GM08714 (cell line): ENCODE data around the gene DIAPH2.

Experiments
- H3K4me3 ChIP-seq: fragments of 200-500 bp; sonication (Bioruptor generic); 2 replicates; pipeline ENCODE4 v1.5.1; 2014; ENCODE audit warnings: mild to moderate bottlenecking, low read length, inconsistent platforms
- ZNF274 ChIP-seq: IDR thresholded peaks from 2 replicates; pipeline ENCODE4 v1.6.1; 2012; ENCODE audit warnings: mild to moderate bottlenecking, low read depth, low read length

The DIAPH2 gene

GRCh38 chrX:96906741-96907140, 222.1 kb downstream of the DIAPH2 start:
- H3K4me3 ChIP-seq: no peak overlapping the region
- no peak for TF ChIP-seq ZNF274

- no peak overlapping the region for H3K4me3 ChIP-seq
- TF ChIP-seq ZNF274: no peak
These were observed 223.1 kb downstream of the DIAPH2 start for GRCh38 chrX:96907516-96908272.

DNA sequence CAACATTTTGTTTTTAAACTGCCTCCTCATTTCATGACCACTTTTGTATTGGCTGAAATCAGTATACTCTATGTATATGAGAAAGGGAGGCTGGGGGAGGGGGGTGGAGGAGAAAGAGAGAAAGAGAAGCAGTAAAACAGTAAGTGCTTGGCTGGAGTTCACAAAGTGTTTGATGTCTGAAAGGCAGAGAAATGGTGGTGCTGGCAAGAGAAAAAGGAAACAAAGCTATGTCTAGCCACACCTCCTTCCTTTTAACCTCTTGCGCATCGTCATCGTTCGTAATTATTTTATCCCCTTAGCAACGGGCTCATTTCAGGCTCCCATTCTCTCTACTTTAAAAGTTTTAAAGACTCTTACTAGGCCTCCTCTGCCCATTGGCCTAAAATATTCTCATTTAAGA, 224.6 kb downstream of the DIAPH2 start:
- TF ChIP-seq ZNF274: no peak
- no peak overlapping the region for H3K4me3 ChIP-seq

- no peak for TF ChIP-seq ZNF274
- H3K4me3 ChIP-seq: no peak overlapping the region
These were observed 234.2 kb downstream of the DIAPH2 start for GRCh38 chrX:96918864-96919263.

DNA sequence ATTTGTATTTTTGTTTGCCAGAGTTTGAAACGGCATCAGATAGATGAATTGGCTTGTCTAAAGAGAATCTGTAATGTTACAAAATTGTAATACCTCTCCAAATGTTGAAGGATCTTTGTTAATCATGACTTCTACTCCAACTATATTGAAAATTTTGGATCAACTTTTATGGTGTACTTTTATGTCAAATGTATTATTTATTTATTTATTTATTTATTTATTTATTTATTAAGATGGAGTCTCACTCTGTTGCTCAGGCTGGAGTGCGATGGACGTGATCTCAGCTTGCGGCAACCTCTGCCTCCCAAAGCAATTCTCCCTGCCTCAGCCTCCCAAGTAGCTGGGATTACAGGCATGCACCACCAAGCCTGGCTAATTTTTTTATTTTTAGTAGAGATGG, 235.0 kb downstream of the DIAPH2 start:
- no peak for TF ChIP-seq ZNF274
- no peak overlapping the region for H3K4me3 ChIP-seq

DNA sequence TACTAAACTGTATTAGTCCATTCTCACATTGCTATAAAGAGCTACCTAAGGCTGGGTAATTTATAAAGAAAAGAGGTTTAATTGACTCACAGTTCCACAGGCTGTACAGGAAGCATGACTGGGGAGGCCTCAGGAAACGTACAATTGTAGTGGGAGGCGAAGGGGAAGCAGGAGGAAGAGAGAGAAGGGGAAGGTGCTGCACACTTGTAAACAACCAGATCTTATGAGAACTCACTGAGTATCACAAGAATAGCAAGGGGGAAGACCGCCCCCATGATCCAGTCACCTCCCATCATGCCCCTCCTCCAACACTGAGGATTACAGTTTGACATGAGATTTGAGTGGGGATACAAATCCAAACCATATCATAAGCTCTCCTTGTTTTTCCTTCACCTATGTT, 239.9 kb downstream of the DIAPH2 start:
- TF ChIP-seq ZNF274: no peak
- H3K4me3 ChIP-seq: no peak overlapping the region

DNA sequence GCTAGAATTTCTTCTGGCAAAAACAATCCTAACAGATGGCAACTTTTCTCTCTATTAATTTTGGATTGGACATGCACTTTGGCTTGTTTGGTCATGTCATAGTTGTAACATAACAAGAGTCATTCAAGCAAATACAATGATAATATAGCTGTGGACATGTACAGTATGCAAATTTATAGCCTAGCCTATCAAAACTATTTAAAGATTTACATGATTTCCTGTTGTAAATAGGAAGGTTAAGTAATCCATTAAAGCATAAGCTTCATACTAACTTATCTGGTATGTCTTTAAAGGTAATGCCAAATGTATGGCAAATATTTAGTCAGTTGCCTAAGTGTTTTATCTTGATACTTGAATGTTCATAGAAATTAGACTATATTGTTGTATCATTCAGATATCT, 244.4 kb downstream of the DIAPH2 start:
- no peak overlapping the region for H3K4me3 ChIP-seq
- no peak for TF ChIP-seq ZNF274

- no peak for TF ChIP-seq ZNF274
- H3K4me3 ChIP-seq: no peak overlapping the region
These were observed 273.1 kb downstream of the DIAPH2 start for GRCh38 chrX:96957718-96958117.

DNA sequence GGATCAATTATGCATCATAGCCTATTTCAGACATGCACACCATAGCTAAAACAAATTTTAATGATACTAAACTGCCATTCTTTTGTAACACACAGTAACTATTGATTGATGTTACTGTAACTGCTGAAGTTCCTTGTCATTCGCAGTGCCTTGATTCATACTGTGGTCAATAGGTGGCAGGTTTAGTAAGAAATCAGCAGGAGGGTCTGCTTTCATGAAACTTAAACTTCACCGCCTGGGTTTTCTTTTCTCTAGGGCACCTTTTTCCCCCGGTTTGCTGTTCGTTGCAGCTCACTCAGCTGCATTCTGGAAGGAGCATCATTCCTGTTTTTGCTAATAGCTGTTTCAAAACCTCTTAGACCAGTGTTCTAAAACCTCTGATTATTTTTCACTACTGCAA, 287.2 kb downstream of the DIAPH2 start:
- no peak overlapping the region for H3K4me3 ChIP-seq
- no peak for TF ChIP-seq ZNF274

DNA sequence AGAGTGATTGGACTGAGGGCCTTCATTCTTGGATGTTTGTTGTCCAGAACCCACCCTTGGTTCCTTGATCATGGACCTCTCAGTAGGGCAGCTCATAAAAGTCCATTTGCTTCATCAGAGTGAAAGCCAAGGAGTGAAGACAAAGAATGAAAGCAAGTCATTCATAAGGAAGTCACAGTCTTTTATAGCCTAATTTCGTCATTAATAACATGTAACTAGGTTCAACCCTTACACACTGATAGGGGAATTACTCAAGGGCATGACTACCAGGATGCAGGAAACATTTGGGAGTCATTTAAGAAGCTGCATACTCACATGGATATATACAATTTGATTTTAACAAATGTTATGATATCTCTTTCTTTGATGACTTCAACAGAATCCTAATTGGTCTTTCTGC, 294.3 kb downstream of the DIAPH2 start:
- no peak for TF ChIP-seq ZNF274
- no peak overlapping the region for H3K4me3 ChIP-seq

GRCh38 chrX:96979766-96980165, 295.1 kb downstream of the DIAPH2 start:
- no peak for TF ChIP-seq ZNF274
- no peak overlapping the region for H3K4me3 ChIP-seq

- no peak for TF ChIP-seq ZNF274
- H3K4me3 ChIP-seq: no peak overlapping the region
These were observed 297.5 kb downstream of the DIAPH2 start for GRCh38 chrX:96982161-96982560.

GRCh38 chrX:96984538-96984937, 299.9 kb downstream of the DIAPH2 start:
- H3K4me3 ChIP-seq: no peak overlapping the region
- no peak for TF ChIP-seq ZNF274

DNA sequence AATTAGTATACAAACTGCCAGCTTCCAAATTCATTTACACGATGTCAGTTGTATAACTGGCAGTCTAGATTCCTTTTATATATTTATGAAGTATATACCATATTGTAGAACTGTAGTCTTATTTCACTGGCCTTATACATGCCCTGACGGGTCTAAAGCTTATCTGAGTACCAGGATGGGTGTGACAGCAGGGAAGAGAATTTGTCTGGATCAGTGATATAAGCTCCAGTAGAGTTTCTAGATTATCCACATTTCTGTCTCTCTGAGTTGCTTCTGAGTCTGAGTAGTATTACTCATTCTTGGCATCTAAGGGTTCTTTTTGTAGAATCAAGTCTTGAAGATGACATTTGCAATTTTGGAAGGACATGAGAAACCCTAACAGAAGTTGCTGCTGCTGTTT, 300.4 kb downstream of the DIAPH2 start:
- no peak for TF ChIP-seq ZNF274
- H3K4me3 ChIP-seq: no peak overlapping the region

DNA sequence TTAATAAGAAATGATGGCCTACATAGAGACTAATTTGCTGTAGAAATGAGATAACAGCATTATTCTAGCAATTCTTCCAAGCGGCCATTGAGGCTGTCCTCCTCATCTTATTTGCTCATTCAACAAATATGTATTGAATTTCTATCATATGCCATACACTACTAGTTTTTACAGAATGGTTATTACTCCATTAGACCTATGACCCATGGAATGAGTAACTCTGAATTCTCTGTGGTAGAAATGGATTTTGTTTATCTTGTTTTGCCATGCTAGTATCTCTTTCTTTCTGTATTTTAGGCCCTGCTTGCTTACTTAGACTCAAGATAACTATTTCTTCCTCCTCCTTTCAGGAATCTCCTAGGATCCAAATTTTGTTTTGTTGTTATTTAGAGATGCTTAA, 302.6 kb downstream of the DIAPH2 start:
- H3K4me3 ChIP-seq: no peak overlapping the region
- TF ChIP-seq ZNF274: no peak
